A673 (cell line): ENCODE measurements around the gene PLCD3. TPM values are rescaled to one million over a fixed set of nuclear protein-coding genes. Genes with fewer than 3 reads are reported as not detected.

Source experiments
- BruUV-seq: library from RNA; stranded (reverse); fragments of 400-500 nt; replicated peaks from 2 replicates; lab custom pipeline; 2021; lab: Mats Ljungman, UMichigan
- CTCF ChIA-PET: fragments of 300-600 bp; sonication (Branson Sonifier 250); formaldehyde crosslinking; loops from one replicate; lab custom pipeline; 2022; ENCODE audit warnings: antibody characterized with exemption; lab: Charles Lee
- POLR2A ChIA-PET: fragments of 300-600 bp; sonication (Branson Sonifier 250); formaldehyde crosslinking; loops from one replicate; lab custom pipeline; 2022; ENCODE audit warnings: antibody characterized with exemption; ENCODE audit not compliant: low non-redundant PET; lab: Charles Lee
- DNase-seq: peaks from one replicate; pipeline ENCODE4 v3.0.0-alpha.2; 2015; ENCODE audit warnings: low spot score
- H3K27ac ChIP-seq: fragments of 200-600 bp; sonication (generic); 2 replicates; pipeline ENCODE4 v1.5.1; 2016; ENCODE audit warnings: mixed run types, low read depth, mild to moderate bottlenecking, mixed read lengths, antibody characterized with exemption, low read length; ENCODE audit not compliant: poor library complexity, severe bottlenecking
- H3K27me3 ChIP-seq: fragments of 200-600 bp; sonication (generic); replicated peaks from 2 replicates; pipeline ENCODE4 v1.6.1; 2017; ENCODE audit warnings: mixed run types, low read depth, mild to moderate bottlenecking, mixed read lengths, antibody characterized with exemption, low read length; ENCODE audit not compliant: insufficient read depth, poor library complexity
- H3K36me3 ChIP-seq: fragments of 200-600 bp; sonication (generic); 2 replicates; pipeline ENCODE4 v1.6.1; 2016; ENCODE audit warnings: mixed run types, mild to moderate bottlenecking, mixed read lengths, antibody characterized with exemption, low read length; ENCODE audit not compliant: insufficient read depth, poor library complexity, severe bottlenecking
- H3K4me1 ChIP-seq: fragments of 200-600 bp; sonication (generic); 2 replicates; pipeline ENCODE4 v1.6.1; 2017; ENCODE audit warnings: mixed run types, mild to moderate bottlenecking, mixed read lengths, antibody characterized with exemption, low read length; ENCODE audit not compliant: insufficient read depth, poor library complexity, severe bottlenecking
- H3K4me3 ChIP-seq: fragments of 200-600 bp; sonication (generic); 2 replicates; pipeline ENCODE4 v1.5.1; 2016; ENCODE audit warnings: low read depth, mixed run types, mild to moderate bottlenecking, mixed read lengths, low read length; ENCODE audit not compliant: poor library complexity, severe bottlenecking
- H3K9me3 ChIP-seq: fragments of 200-600 bp; sonication (generic); 2 replicates; pipeline ENCODE4 v1.6.1; 2016; ENCODE audit warnings: mixed run types, low read depth, mild to moderate bottlenecking, mixed read lengths, antibody characterized with exemption, low read length; ENCODE audit not compliant: poor library complexity, severe bottlenecking
- EZH2 ChIP-seq: fragments of 200-600 bp; sonication (generic); IDR thresholded peaks from 2 replicates; pipeline ENCODE4 v1.6.1; 2017; ENCODE audit warnings: borderline replicate concordance, low read depth, mild to moderate bottlenecking, mixed read lengths, antibody characterized with exemption, low read length; ENCODE audit not compliant: poor library complexity, severe bottlenecking
- intact Hi-C: fragments of 100-400 bp; cut with micrococcal nuclease; formaldehyde crosslinking; loops from one replicate; pipeline ENCODE4 v1.10.0; 2022; ENCODE audit not compliant: unreplicated experiment
- total RNA-seq: library from RNA; stranded (reverse); gene quantifications from 2 replicates; pipeline ENCODE4 v1.2.3, GENCODE V29; 2021
- TF ChIP-seq, protein P1 (sequence below): fragments of 300-800, 200-600 bp; sonication (generic); conservative IDR thresholded peaks from 2 replicates; pipeline ENCODE4 v1.5.1; 2017; ENCODE audit warnings: low read depth, mild to moderate bottlenecking, antibody characterized with exemption, low read length, moderate library complexity, mixed read lengths

Gene PLCD3
- total RNA-seq, 1 experiment from 2014 or later: 12.0 TPM

DNA sequence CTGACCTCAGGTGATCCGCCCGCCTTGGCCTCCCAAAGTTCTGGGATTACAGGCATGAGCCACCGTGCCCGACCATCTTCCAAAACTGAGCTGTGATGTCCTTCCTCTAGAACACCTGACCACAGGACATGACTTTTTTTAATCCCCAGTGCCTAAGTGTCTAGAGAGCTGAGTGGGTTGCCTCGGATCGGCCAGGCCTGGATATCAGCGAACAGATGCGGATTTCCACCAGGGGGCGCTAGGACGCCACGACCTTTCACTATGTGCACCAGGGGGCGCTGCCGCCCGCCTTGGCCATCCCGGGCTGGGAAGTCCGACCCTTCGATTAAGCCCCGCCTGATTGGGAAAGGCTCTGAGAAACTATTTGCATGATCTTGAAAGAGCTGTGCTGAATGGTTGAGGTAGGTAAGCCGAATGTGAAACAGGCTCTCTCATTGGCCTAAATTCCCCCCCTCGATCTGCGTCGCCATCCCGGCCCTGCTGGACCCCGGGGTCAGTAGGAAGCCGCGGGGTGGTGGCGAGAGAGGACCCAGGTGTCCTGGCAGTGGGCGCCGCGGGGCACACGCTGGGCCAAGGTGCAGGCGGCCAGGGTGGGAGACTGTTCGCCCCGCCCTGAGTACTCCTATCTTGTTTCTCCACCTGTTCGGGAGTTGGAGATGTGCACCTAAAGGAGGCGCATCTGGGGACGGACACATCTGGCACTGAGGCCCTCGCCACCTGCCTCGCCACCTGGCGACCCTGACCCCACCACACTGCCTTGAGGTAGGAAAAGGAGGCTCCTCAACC is 3.1 kb upstream of the PLCD3 start, which contains the start of gene ACBD4:
TSS of gene ACBD4 (plus strand) at position 496 of the 786 bp plus-strand sequence. CDS start 458 bp downstream, outside the sequence.
- Histone ChIP-seq H3K4me1 (no peaks in the 10 kb centered on the region), H3K27ac (peak within 1 kb of the TSS; percentile 42), H3K9me3 (no peaks in the 10 kb centered on the region), H3K27me3 (no peaks in the 10 kb centered on the region), H3K4me3 (peak within 1 kb of the TSS; percentile 54), H3K36me3 (no peaks in the 10 kb centered on the region)
- POLR2A ChIA-PET: no interaction called here
- no peak for TF ChIP-seq EZH2
- TF ChIP-seq, protein P1, sequence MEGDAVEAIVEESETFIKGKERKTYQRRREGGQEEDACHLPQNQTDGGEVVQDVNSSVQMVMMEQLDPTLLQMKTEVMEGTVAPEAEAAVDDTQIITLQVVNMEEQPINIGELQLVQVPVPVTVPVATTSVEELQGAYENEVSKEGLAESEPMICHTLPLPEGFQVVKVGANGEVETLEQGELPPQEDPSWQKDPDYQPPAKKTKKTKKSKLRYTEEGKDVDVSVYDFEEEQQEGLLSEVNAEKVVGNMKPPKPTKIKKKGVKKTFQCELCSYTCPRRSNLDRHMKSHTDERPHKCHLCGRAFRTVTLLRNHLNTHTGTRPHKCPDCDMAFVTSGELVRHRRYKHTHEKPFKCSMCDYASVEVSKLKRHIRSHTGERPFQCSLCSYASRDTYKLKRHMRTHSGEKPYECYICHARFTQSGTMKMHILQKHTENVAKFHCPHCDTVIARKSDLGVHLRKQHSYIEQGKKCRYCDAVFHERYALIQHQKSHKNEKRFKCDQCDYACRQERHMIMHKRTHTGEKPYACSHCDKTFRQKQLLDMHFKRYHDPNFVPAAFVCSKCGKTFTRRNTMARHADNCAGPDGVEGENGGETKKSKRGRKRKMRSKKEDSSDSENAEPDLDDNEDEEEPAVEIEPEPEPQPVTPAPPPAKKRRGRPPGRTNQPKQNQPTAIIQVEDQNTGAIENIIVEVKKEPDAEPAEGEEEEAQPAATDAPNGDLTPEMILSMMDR: peak; percentile 99
- intact Hi-C loops: loop anchor here (1.0 to 10.0 kb wide), 2 partner anchors 62 to 249 kb away; no protein-coding TSS in a partner anchor
- BruUV-seq: no TSS peak
- DNase-seq: peak; percentile 94
- CTCF ChIA-PET: interaction anchor here (0.5 to 1.7 kb wide), 19 partner anchors 9 to 360 kb away, joined by 3 to 45 read pairs (median 6); partner anchors contain the start of genes HEXIM1, HEXIM2 and NMT1

DNA sequence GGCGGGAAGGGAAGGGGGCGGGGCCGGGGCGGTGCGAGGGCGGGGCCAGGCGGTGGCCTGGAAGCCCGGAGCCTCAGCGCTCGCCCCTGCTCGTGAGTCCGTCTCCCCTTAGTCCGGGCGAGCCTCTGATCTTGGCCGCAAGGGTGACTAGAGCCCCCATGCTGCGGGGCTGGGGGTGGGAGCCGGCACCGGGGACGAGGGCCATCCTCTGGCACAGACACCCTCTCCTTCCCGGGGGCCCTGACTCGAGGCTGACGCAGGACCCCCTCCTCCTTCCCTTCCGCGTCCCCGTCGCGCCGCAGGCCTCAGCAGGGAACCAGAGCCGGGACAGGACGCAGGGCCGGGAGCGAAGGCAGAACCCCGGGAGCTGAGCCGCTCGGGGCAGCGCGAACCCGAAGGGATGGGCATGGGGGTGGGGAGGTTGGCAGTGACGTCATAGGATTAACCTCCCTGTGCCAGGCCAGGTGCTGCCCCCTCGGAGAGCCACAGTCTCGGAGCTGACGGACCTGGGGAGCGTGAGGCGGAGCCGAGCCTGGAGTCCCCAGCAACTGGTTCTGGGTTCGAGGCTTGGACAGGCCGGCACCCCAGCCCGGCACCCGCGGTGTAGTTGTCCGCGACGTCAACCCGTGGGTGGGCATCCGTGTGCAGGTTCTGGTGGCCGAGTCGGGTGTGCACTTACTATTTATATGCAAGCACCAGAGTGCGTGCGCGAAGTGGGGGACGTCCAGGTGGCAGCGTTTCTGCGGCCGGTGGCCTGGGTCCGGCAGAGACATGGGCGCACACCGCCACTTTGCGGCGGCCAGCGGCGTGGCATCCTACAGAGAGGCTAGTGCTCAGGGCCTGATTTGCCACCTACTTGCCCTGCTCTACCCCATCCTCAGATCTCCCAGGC is 503 bp upstream of the PLCD3 start:
- intact Hi-C loops: loop anchor here (5.0 to 10.0 kb wide), 2 partner anchors 252 to 356 kb away; no protein-coding TSS in a partner anchor

More for the DNA sequence above, 503 bp upstream of the PLCD3 start:
- Histone ChIP-seq H3K9me3 (no peaks in the 10 kb centered on the region), H3K4me3 (peak overlapping the region; percentile 64), H3K27ac (no peak overlapping the region), H3K4me1 (no peaks in the 10 kb centered on the region), H3K36me3 (no peaks in the 10 kb centered on the region), H3K27me3 (no peaks in the 10 kb centered on the region)
- CTCF ChIA-PET: no interaction called here
- DNase-seq: peak; percentile 50
- BruUV-seq: no TSS peak
- no peak for TF ChIP-seq EZH2
- TF ChIP-seq, protein P1: peak; percentile 62
- POLR2A ChIA-PET: no interaction called here
